Heart left ventricle (tissue), 16 donors: Measurements from ENCODE around the gene FYTTD1. TPM values are rescaled to one million over a fixed set of nuclear protein-coding genes. Genes with fewer than 3 reads are reported as not detected.

Experiments
- ATAC-seq, 4 donors: fragments of 200-7000 bp; cut with Tn5 transposase; one replicate each; pipeline ENCODE4 v1.9.1; 2020 to 2022; ENCODE audit warnings: moderate library complexity in 4 of 4, mild to moderate bottlenecking in 3 of 4, moderate number of reproducible peaks in 1 of 4
- DNase-seq, 5 donors: peaks; one replicate each; pipeline ENCODE4 v3.0.0-alpha.2; 2020
- H3K27ac ChIP-seq, 12 donors: fragments of 200-600 bp; sonication (generic) in 4 of 12; one replicate each; pipeline versions ENCODE4 v1.5.0 to v1.8.0; 2016 to 2022; ENCODE audit warnings: mild to moderate bottlenecking in 2 of 12
- H3K27me3 ChIP-seq, 9 donors: fragments of 200-600 bp; sonication (generic) in 2 of 9; one replicate each; pipeline versions ENCODE4 v1.5.1 to v1.8.0; 2016 to 2022; ENCODE audit warnings: mild to moderate bottlenecking in 3 of 9
- H3K36me3 ChIP-seq, 9 donors: fragments of 200-600 bp; sonication (generic) in 2 of 9; one replicate each; pipeline versions ENCODE4 v1.5.0 to v1.8.0; 2018 to 2022; ENCODE audit warnings: mild to moderate bottlenecking in 2 of 9
- H3K4me1 ChIP-seq, 12 donors: fragments of 200-600 bp; sonication (generic) in 4 of 12; one replicate each; pipeline versions ENCODE4 v1.5.0 to v1.8.0; 2016 to 2022; ENCODE audit warnings: mild to moderate bottlenecking in 3 of 12
- H3K4me3 ChIP-seq, 12 donors: fragments of 200-600 bp; sonication (generic) in 4 of 12; one replicate each; pipeline versions ENCODE4 v1.5.0 to v1.8.0; 2017 to 2022; ENCODE audit warnings: mild to moderate bottlenecking in 9 of 12, moderate library complexity in 4 of 12
- H3K9me3 ChIP-seq, 12 donors: fragments of 200-600 bp; sonication (generic) in 4 of 12; one replicate each; pipeline versions ENCODE4 v1.5.0 to v1.8.0; 2016 to 2022; ENCODE audit warnings: mild to moderate bottlenecking in 1 of 12
- POLR2A ChIP-seq, 2 donors: fragments of 450-650 bp; IDR thresholded peaks; one replicate each; pipeline ENCODE4 v1.6.1; 2017; ENCODE audit warnings: antibody characterized with exemption in 2 of 2, mild to moderate bottlenecking in 2 of 2, moderate library complexity in 2 of 2
- WGBS, 4 donors: extraction: QIAGEN DNeasy Blood & Tissue Kit in 2 of 4; methylation state at CpG; one replicate each; pipeline versions ENCODE4 v1.1.5 to v1.1.7; 2013 to 2018; 5-methylcytosine and 5-hydroxymethylcytosine counted together
- intact Hi-C, 10 donors: fragments of 100-400 bp; cut with DNase I; formaldehyde crosslinking; loops; one replicate each; pipeline versions ENCODE4 v1.11.1 to v1.14.2; 2022
- long read RNA-seq, 3 donors: library from polyadenylated mRNA; unstranded; transcript quantifications; one replicate each; pipeline ENCODE4 v2.0.0, GENCODE V29; 2020 to 2021
- polyA plus RNA-seq, 2 donors: library from polyadenylated mRNA; stranded (reverse); fragments of 200-250 nt; gene quantifications; one replicate each; pipeline ENCODE4 v1.2.3, GENCODE V29; 2013
- total RNA-seq, 9 donors: library from RNA; depleted of rRNA in 2 of 9; stranded (reverse); fragments of >200 nt in 2 of 9; fragmentation: NEBNext Ultra II Directional in 3 of 9; extraction: Animal tissue kit (Norgen Biotek cat#: 25700) in 3 of 9; gene quantifications; one replicate each; pipeline versions ENCODE4 v1.1.0 to v1.2.4, GENCODE V29; 2016 to 2023
- TF ChIP-seq, protein P1 (sequence below), 12 donors: fragments of 200-600 bp; sonication (generic) in 4 of 12; IDR thresholded peaks; one replicate each; pipeline versions ENCODE4 v1.5.0 to v1.8.0; 2018 to 2022; ENCODE audit warnings: antibody characterized with exemption in 12 of 12, mild to moderate bottlenecking in 5 of 12
- donor health status: ischemic (EF 13 %, LVEDD 7.1; RV severe dilation, severe dysfunction).
- donor health status: healthy with polysubstance abuse.
- donor health status: DM: no; HTN: yes; CAD: no.
- donor health status: DM: no; HTN: no; CAD: no.
- donor health status: ischemic (EF 25% LVEDD 6.9; RV normal size, moderate dysfunction).
- donor health status: ischemic (EF 25% LVEDD 5.7; RV mildly dilated, moderate dysfunction).
- donor health status: healthy.
- donor health status: DM: yes; HTN: yes; CAD: no.
- donor health status: ischemic (EF 35%, LVEDD 5.7; RV mildly dilated, moderate dysfunction).
- donor health status: nonischemic (EF 11% LVEDD 7.7; RV severe dilation, severe dysfunction).
- donor health status: DM: yes; HTN: yes; CAD: no.
- donor health status: PGD.
- donor health status: ischemic (EF 29% LVEDD 5.4; RV normal size, mild dysfunction).
- donor health status: nonischemic (EF 23%, LVEDD 6.1; RV moderate dilation, normal function).

Gene FYTTD1, protein sequence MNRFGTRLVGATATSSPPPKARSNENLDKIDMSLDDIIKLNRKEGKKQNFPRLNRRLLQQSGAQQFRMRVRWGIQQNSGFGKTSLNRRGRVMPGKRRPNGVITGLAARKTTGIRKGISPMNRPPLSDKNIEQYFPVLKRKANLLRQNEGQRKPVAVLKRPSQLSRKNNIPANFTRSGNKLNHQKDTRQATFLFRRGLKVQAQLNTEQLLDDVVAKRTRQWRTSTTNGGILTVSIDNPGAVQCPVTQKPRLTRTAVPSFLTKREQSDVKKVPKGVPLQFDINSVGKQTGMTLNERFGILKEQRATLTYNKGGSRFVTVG
- 10 to 100 TPM; 49.1 to 93.6 (median 76.3) TPM for total RNA-seq
- 10 to 100 TPM; 19.0 to 44.9 TPM for polyA plus RNA-seq
- long read RNA-seq, donor 1, full-length matches to known transcripts = 95 of 144 reads
- long read RNA-seq, donor 1, partial matches to known transcripts = 12 of 144 reads
- long read RNA-seq, donor 1, other reads (novel, unspliced or antisense) = 37 of 144 reads
- long read RNA-seq, donor 2, full-length matches to known transcripts = 431 of 511 reads
- long read RNA-seq, donor 2, partial matches to known transcripts = 32 of 511 reads
- long read RNA-seq, donor 2, other reads (novel, unspliced or antisense) = 48 of 511 reads
- long read RNA-seq, donor 3, full-length matches to known transcripts = 120 of 174 reads
- long read RNA-seq, donor 3, partial matches to known transcripts = 12 of 174 reads
- long read RNA-seq, donor 3, other reads (novel, unspliced or antisense) = 42 of 174 reads

DNA sequence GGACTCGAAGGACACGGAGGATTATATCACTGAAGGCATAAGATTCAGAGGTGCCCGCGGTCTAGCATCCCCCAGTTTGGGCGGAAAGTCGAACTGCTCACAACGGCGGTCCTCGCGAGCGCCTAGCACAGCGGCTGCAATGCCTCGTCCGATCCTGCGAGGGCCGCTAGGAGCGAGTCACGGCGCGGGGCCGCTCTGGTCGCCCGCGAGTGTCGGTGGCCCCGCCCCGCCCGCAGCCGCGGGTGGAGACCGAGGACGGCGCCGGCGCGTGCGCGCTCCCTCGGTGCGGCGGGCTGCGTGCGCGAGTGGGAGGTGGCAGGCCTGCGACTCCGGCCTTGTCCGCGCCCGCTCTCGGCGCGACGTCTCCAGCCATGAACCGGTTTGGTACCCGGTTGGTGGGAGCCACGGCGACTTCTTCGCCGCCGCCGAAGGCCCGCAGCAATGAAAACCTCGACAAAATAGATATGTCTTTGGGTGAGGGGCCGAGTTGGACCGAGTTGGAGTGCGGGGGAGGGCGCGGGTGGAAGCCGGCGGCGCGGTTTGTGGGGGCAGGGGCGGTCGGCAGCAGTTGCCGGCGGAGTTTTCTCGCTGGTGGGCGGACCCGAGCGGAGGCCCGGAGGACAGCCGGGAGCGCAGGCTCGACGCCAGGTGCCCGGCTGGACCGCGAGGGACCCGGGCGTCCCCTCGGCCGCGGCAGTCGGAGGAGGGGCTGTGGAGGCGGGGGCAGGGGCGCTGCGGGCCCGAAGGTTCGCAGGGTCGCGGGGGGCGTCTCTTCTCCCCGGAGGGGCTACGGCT is at the start of gene FYTTD1:
Gene FYTTD1 (plus strand): TSS at position 283 of the 795 bp plus-strand sequence. CDS start 89 bp downstream, at position 372.
- ATAC-seq (peak; percentile 84 to 95 (median 92)), DNase-seq (peak; percentile 92 to 97 (median 94))
- Histone ChIP-seq H3K4me1 (peaks cover 11 to 66% (median 40%) of the 10 kb centered on the region in 12 donors), H3K36me3 (no peaks in the 10 kb centered on the region), H3K4me3 (peak within 1 kb of the TSS; percentile 68 to 98 (median 86)), H3K27ac (peak within 1 kb of the TSS; percentile 95 to 99 (median 96)), H3K27me3 (no peaks in the 10 kb centered on the region), H3K9me3 (peaks cover 0 to 1% (median 0%) of the 10 kb centered on the region in 12 donors)
- WGBS, 4 donors = 0% methylated on average over 20 to 104 of the region's 104 CpGs
- peak in 1 of 2 donors; percentile 81 for TF ChIP-seq POLR2A (IDR thresholded peaks at IDR 0.05)
- TF ChIP-seq, protein P1, sequence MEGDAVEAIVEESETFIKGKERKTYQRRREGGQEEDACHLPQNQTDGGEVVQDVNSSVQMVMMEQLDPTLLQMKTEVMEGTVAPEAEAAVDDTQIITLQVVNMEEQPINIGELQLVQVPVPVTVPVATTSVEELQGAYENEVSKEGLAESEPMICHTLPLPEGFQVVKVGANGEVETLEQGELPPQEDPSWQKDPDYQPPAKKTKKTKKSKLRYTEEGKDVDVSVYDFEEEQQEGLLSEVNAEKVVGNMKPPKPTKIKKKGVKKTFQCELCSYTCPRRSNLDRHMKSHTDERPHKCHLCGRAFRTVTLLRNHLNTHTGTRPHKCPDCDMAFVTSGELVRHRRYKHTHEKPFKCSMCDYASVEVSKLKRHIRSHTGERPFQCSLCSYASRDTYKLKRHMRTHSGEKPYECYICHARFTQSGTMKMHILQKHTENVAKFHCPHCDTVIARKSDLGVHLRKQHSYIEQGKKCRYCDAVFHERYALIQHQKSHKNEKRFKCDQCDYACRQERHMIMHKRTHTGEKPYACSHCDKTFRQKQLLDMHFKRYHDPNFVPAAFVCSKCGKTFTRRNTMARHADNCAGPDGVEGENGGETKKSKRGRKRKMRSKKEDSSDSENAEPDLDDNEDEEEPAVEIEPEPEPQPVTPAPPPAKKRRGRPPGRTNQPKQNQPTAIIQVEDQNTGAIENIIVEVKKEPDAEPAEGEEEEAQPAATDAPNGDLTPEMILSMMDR (IDR thresholded peaks at IDR 0.05) = peak; percentile 30 to 76 (median 54)
- intact Hi-C loops = loop anchor here in 7 of 10 donors (2.0 to 5.0 kb wide), 4 partner anchors 37 to 41 kb away; partner anchors contain the start of gene LRCH3 (in 2 of the 7)

DNA sequence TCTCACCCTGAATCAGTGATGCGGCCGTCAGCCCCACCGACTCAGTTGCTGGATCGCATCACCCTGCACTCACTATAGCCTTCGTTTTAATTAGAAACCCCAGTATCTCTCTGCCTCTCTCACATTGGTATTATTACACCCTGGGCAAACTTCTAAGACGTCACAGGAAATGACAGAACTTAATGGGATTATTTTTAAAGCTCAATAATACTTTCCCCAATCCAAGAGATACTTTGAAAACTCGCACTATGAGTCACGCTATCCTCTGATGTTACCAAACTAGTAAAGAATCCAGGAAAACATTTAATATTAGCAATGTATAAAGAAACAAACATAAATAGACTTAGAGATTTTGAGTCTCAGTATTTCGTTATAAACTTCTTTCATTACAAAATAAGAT is 49.6 kb upstream of the FYTTD1 start:
- intact Hi-C loops = no loop called here
- Histone ChIP-seq H3K4me1 (no peaks in the 10 kb centered on the region), H3K27ac (no peak overlapping the region), H3K9me3 (no peaks in the 10 kb centered on the region), H3K27me3 (no peaks in the 10 kb centered on the region), H3K4me3 (no peak overlapping the region), H3K36me3 (peaks cover 3 to 100% (median 95%) of the 10 kb centered on the region in 9 donors)
- ATAC-seq (no peak), DNase-seq (no peak)
- no peak for TF ChIP-seq POLR2A (IDR thresholded peaks at IDR 0.05)
- TF ChIP-seq, protein P1 (IDR thresholded peaks at IDR 0.05) = no peak
- 81 to 88% (median 85%) methylated on average over 9 of the region's 9 CpGs for WGBS, 4 donors

- no peaks in the 10 kb centered on the region for H3K9me3 ChIP-seq
- WGBS, 4 donors = 96 to 98% (median 98%) methylated on average over 4 of the region's 4 CpGs
- no peak for ATAC-seq
Observed at GRCh38 chr3:197701841-197702240, 47.8 kb upstream of the FYTTD1 start.

More at GRCh38 chr3:197701841-197702240, 47.8 kb upstream of the FYTTD1 start:
- no peaks in the 10 kb centered on the region for H3K27me3 ChIP-seq
- H3K4me3 ChIP-seq = no peak overlapping the region
- intact Hi-C loops = no loop called here
- peaks cover 3 to 95% (median 77%) of the 10 kb centered on the region in 9 donors for H3K36me3 ChIP-seq
- no peaks in the 10 kb centered on the region for H3K4me1 ChIP-seq
- no peak for DNase-seq
- TF ChIP-seq, protein P1 (IDR thresholded peaks at IDR 0.05) = no peak
- no peak for TF ChIP-seq POLR2A (IDR thresholded peaks at IDR 0.05)
- H3K27ac ChIP-seq = no peak overlapping the region
